Breast epithelium (tissue), 4 donors: ENCODE data around the gene TEX9. TPM values are rescaled to one million over a fixed set of nuclear protein-coding genes. Genes with fewer than 3 reads are reported as not detected.
"Not testable (repeated sequence)": the region's sequence is repeated elsewhere in the genome, so short reads cannot be mapped to it uniquely, and the experiment has no call there.

Experiments used
- DNase-seq, 2 donors: peaks; one replicate each; pipeline ENCODE4 v3.0.0-alpha.2; 2019; ENCODE audit warnings: low spot score in 2 of 2
- H3K27ac ChIP-seq, 2 donors: fragments of 200-600 bp; sonication (generic) in 1 of 2; one replicate each; pipeline ENCODE4 v1.5.1; 2016 to 2019; ENCODE audit warnings: mild to moderate bottlenecking in 1 of 2
- H3K27me3 ChIP-seq, 2 donors: fragments of 200-600 bp; sonication (generic) in 1 of 2; one replicate each; pipeline versions ENCODE4 v1.5.1 to v1.6.0; 2017 to 2019; ENCODE audit warnings: control low read depth in 1 of 2, mild to moderate bottlenecking in 1 of 2
- H3K36me3 ChIP-seq: fragments of 200-600 bp; one replicate; pipeline ENCODE4 v1.5.1; 2019
- H3K4me1 ChIP-seq, 2 donors: fragments of 200-600 bp; sonication (generic); one replicate each; pipeline ENCODE4 v1.5.1; 2016 to 2019; ENCODE audit warnings: control low read depth in 1 of 2
- H3K4me3 ChIP-seq, 3 donors: fragments of 200-600 bp; sonication (generic); 1 replicate in 2 of 3; 2 replicates in 1 of 3; pipeline ENCODE4 v1.5.1; 2016 to 2019; ENCODE audit warnings: mild to moderate bottlenecking in 3 of 3, moderate library complexity in 2 of 3
- H3K9me3 ChIP-seq, 2 donors: fragments of 200-600 bp; sonication (generic) in 1 of 2; one replicate each; pipeline ENCODE4 v1.5.1; 2016 to 2019; ENCODE audit warnings: control low read depth in 1 of 2
- CTCF ChIP-seq, 3 donors: fragments of 450-650 bp; IDR thresholded peaks; one replicate each; pipeline ENCODE4 v1.5.1; 2016 to 2017; ENCODE audit warnings: antibody characterized with exemption in 3 of 3, mild to moderate bottlenecking in 3 of 3, moderate library complexity in 3 of 3
- POLR2A ChIP-seq: fragments of 450-650 bp; IDR thresholded peaks from one replicate; pipeline ENCODE4 v1.6.1; 2016; ENCODE audit warnings: antibody characterized with exemption, mild to moderate bottlenecking, moderate library complexity
- POLR2AphosphoS5 ChIP-seq, 3 donors: sonication (generic); formaldehyde crosslinking; IDR thresholded peaks; one replicate each; pipeline ENCODE4 v1.6.1; 2017; ENCODE audit warnings: antibody characterized with exemption in 3 of 3
- intact Hi-C: fragments of 100-400 bp; cut with DNase I; formaldehyde crosslinking; loops from one replicate; pipeline ENCODE4 v1.15.1; 2023; ENCODE audit warnings: low total_unique reads
- total RNA-seq, 3 donors: library from RNA; depleted of rRNA; stranded (reverse); fragments of >200 nt; gene quantifications; one replicate each; pipeline ENCODE4 v1.1.0, GENCODE V29; 2016

The TEX9 gene
- total RNA-seq, 3 donors from 2014 or later = 3.4 to 38.2 (median 32.1) TPM

- intact Hi-C loops = no loop called here
- no peak overlapping the region for H3K27ac ChIP-seq
- H3K27me3 ChIP-seq = no peaks in the 10 kb centered on the region
- no peak overlapping the region for H3K4me3 ChIP-seq
- H3K4me1 ChIP-seq = no peaks in the 10 kb centered on the region
- no peak for DNase-seq
- TF ChIP-seq CTCF (IDR thresholded peaks at IDR 0.05) = no peak
- TF ChIP-seq POLR2A = no peak
- TF ChIP-seq POLR2AphosphoS5 (IDR thresholded peaks at IDR 0.05) = no peak
- H3K9me3 ChIP-seq = no peaks in the 10 kb centered on the region
- H3K36me3 ChIP-seq = no peaks in the 10 kb centered on the region
Measured at GRCh38 chr15:56411122-56411749, 46.0 kb downstream of the TEX9 start.

- H3K36me3 ChIP-seq, H3K9me3 ChIP-seq, H3K4me1 ChIP-seq, DNase-seq, H3K27ac ChIP-seq, intact Hi-C loops, H3K4me3 ChIP-seq, H3K27me3 ChIP-seq: not testable (repeated sequence)
Measured at GRCh38 chr15:56413114-56413733, 48.0 kb downstream of the TEX9 start.

- intact Hi-C loops = no loop called here
- TF ChIP-seq POLR2AphosphoS5 (IDR thresholded peaks at IDR 0.05) = no peak
- no peak for TF ChIP-seq CTCF (IDR thresholded peaks at IDR 0.05)
- TF ChIP-seq POLR2A = no peak
- Histone ChIP-seq H3K4me3 (no peak overlapping the region), H3K36me3 (no peaks in the 10 kb centered on the region), H3K4me1 (no peaks in the 10 kb centered on the region), H3K9me3 (no peaks in the 10 kb centered on the region), H3K27me3 (no peaks in the 10 kb centered on the region), H3K27ac (no peak overlapping the region)
- DNase-seq = no peak
Measured at GRCh38 chr15:56425276-56425675, 60.0 kb downstream of the TEX9 start.

- Histone ChIP-seq H3K9me3 (no peaks in the 10 kb centered on the region), H3K36me3 (no peaks in the 10 kb centered on the region), H3K27ac (no peak overlapping the region), H3K4me3 (no peak overlapping the region), H3K4me1 (no peaks in the 10 kb centered on the region), H3K27me3 (no peaks in the 10 kb centered on the region)
- intact Hi-C loops = no loop called here
- DNase-seq = no peak
- TF ChIP-seq POLR2A (no peak), CTCF (IDR thresholded peaks at IDR 0.05) (no peak), POLR2AphosphoS5 (IDR thresholded peaks at IDR 0.05) (no peak)
Measured at GRCh38 chr15:56425976-56426375, 60.8 kb downstream of the TEX9 start.

- H3K36me3 ChIP-seq = no peaks in the 10 kb centered on the region
- H3K27me3 ChIP-seq = no peaks in the 10 kb centered on the region
- no peak overlapping the region for H3K27ac ChIP-seq
- intact Hi-C loops = no loop called here
- DNase-seq = no peak
- no peaks in the 10 kb centered on the region for H3K9me3 ChIP-seq
- H3K4me1 ChIP-seq = no peaks in the 10 kb centered on the region
- peak; percentile 26 to 46 (median 30) for TF ChIP-seq CTCF (IDR thresholded peaks at IDR 0.05)
- TF ChIP-seq POLR2AphosphoS5 (IDR thresholded peaks at IDR 0.05) = no peak
- H3K4me3 ChIP-seq = no peak overlapping the region
Measured at GRCh38 chr15:56428821-56429458, 63.7 kb downstream of the TEX9 start.
